Myocyte (in vitro differentiated cells): ENCODE measurements around the gene KLF11. TPM values are rescaled to one million over a fixed set of nuclear protein-coding genes. Genes with fewer than 3 reads are reported as not detected.

Source experiments
- total RNA-seq: library from RNA; depleted of rRNA; stranded (reverse); fragments of >200 nt; gene quantifications from 2 replicates; pipeline ENCODE4 v1.2.3, GENCODE V29; 2014

KLF11 gene
- total RNA-seq, 1 donor from 2014 or later, result 5.1 TPM

Other genes with a start within 250 kb of the KLF11 start
- 7.0 and 15.8 TPM in 2 replicates for gene TAF1B, start 200.1 kb upstream of the KLF11 start, total RNA-seq
- gene GRHL1, start 91.9 kb upstream of the KLF11 start, total RNA-seq, result 0.47 and 1.4 TPM in 2 replicates
- gene CYS1, start 36.9 kb downstream of the KLF11 start, total RNA-seq, result 0.16 and 1.1 TPM in 2 replicates
- gene RRM2, start 79.2 kb downstream of the KLF11 start, total RNA-seq, result 0.72 and 0.78 TPM in 2 replicates